GM19324 (cell line): ENCODE measurements around the gene DNASE1L1.

Experiments
- ATAC-seq: cut with Tn5 transposase; IDR thresholded peaks from one replicate; pipeline ENCODE4 v1.9.1; 2021; ENCODE audit warnings: mild to moderate bottlenecking, moderate library complexity; ENCODE audit not compliant: unreplicated experiment, low FRiP score

Gene DNASE1L1

DNA sequence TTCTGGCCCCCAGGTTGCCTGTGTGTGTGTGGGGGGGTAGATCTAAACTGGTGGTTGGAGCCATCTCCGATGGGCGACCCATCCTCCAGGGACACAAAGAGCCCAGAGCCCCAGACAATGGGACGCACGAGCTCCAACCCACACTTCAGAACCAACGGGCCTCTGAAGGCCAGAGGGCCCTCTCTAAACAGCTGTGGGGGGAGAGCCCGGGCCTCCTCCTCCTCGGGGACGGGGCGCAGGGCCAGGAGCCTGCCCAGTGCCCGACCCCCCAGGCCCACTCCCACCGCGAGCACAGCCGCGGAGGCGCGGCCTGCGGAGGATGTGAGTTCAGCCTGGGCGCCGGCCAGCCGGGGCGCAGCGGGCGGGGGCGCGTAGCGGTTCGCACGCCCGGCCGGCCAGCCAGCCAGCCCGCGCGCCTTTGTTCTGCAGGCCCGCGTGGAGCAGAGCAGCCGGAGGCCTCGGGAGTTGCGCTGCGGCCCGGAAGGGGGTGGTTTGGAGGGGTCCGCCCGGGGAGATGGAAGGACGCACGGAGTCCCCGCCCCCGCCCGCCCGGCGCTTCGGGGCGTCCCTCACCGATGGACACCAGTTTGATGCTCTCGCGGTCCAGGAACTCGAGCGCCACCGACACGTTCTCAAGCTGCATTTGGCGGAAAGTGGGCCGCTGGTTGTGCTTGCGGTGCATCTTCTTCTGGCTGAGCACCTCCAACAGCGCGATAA is 38.6 kb downstream of the DNASE1L1 start:
- ATAC-seq = peak; percentile 2

DNA sequence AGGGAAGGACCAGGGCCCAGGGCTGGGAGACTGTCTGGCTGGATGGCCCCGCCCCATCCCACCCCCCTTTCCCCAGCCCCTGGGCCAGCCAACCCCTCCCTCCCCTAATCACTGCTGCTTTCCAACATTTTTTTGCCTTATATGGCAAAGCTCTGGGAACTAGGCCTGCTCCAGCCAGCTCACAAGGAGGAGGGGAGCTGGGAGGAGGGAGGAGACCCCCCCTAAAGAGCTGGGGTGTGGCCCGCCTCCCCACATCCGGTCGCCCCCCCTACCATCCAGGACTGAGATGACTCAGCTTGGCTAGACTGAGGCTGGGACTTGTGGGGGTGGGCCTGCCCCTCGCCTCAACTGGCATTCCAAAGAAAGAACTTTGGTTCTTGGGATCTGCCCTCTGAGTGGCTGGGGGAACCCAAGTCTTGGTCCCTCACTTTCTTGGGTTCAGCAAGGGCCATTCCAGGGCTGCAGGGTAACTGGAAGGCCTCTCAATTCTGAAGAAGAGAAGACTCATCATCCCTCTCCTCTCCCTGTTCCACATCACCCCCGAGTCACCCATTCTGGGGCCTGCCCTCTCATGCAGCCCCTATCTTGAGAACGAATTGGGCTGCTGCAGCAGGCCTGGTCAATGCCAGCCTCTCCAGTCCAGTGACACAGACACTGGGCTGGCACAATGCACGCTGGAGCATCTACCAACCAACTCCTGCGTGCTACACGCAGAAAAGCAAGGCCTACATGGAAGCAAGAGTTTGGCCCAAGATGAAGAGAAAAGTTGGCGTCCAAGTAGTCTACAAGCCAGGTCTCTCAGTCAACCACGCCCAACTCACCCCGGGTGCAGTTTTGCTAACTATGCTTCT is 39.4 kb downstream of the DNASE1L1 start:
- no peak for ATAC-seq

DNA sequence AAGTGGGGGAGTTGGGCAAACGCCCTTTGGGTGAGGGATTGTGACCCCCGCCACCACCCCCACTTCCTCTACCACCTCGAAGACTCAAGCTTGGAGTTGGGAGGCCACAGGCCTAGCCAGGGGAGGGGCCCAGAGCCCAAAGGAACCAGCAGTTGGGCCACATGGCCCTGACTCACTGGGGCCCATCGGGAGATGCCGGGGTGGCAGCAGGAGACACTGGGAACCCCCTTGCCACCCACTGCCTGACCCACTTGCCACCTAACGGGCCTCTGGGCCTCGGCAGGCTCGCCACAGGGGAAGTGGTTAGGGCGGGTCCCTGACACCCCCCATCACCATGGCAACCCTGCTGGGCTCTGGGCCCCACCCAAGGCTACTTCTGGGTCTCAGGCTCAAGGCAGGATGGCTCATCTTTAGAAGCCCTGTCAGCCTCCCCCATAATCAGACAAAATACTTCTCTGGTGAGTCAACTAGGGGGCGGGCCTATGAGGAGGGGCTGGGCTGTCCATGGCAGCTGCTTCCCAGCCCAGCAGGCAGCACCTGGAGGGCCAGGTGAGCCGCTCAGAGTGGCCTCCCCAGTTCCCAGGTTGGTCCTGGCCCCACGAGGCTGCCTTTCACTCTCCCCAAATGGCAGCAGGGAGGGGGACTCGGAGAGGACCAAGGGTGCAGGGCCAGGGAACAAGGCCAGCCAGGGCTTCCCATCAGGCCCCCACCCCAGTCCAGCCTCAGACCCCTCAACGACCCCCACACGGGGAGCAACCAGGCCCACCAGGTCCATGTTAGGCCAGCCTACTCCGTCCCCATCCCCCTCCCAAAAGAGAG is 40.2 kb downstream of the DNASE1L1 start:
- no peak for ATAC-seq

DNA sequence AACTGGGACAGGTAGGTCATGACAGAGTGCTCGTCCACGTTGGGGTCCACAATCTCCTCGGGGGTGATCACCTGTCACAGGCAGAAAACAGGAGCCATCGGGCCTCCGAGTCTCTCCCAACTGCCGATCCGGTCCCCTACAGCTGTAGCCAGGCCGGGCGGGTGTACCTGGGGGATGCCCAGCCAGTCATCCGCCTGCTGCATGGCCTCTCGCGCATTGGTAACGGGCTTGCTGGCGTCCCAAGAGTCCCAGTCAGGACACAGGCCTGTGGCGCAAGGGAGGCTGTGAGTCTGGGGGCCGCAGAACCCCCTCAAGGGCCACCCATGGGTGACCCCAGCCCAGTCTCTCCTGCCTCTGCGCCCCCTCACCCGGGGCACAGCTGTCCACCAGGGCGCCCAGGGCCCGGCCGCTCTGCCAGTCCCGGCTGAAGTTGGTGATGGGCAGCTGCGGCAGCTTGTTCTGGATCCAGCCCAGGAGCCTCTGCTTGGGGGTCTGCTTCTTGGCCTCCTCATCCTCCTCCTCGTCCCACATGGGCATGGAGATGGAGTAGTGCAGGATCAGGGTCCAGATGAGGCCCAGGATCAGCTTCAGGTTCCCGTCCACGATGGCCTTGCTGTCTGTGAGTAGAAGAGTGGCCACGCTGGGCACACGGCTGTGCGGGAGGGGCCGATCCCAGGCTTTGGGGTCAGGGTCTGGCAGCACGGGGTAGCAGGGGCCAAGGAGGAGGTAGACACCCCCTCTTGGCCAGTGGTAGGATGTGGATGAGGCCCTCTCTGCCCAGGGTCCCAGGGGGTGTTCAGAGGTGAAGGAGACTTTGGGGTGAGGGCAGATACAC is 41.4 kb downstream of the DNASE1L1 start:
- no peak for ATAC-seq

DNA sequence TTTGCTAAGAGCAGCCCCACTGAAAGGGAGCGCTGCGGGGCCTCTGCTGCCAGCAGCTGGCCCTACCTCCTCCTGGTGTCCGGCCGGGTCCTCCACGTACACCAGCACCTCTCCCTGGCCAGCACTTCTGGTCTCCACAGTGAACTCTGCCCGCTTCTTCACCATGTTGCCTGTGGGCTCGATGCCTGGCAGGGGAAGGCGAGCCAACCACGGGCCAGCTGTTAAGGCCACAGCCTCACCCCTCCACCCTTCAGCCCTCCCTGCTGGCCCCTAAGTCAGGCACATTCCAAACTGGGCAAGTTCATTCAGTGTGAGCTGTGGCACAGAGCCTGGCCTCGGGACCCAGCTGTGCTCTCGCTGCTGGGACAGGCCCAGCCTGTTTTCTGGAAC is 42.4 kb downstream of the DNASE1L1 start:
- ATAC-seq = no peak

DNA sequence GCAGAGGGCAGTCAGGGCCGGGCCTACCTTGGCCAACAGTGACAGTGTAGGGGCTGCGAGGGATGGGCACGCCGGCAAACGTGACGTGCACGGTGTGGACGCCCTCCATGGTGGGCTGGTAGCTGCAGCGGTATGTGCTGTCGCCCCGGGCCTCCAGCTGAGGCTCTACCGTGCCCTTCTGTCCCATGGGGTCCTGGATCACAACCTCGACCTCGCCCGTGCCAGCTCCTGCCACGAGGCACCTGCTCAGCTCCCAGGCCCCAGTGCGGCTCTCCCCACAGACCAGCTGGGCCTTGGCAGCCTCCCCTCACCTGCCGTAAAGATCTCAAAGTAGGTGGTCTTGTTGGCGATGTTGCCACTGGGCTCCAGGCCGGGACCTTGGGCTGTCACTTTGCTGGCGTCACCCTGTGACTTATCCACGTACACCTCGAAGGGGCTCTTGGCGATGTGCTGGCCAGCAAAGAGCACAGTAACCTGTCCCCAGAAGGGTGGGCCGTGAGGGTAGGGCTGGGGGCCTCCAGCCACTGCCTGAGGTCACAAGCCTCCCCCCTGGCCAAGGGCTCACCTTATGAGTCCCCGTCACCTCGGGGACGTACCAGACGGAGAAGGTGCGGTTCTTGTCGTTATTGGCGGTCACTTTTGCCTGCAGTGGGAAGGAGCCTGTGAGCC is 42.9 kb downstream of the DNASE1L1 start:
- ATAC-seq = no peak

DNA sequence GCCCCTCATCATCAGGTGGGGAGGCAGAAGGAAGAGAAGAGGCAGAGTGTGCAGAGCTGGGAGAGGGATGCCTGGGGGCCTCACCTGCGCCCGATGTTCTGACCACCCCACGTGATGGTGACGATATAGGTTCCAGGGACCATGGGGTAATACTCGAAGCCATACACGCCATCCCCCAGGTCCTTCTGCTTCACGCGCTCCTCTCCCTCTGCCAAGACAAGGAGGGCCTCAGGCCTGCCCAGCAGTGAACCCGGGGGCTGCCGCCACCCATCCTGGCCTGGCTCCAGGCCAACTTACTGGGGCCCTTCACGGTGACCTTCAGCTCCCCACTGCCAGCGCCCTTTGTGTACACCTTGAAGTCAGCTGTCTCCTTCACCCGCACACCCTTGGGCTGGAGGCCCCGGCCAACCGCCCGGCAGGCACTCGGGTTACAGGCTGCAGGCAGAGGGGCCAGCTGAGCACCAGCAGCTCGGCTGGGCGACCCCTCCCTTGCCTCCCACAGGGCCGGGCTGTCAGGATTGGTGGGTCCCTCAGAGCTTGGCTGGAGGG is 43.9 kb downstream of the DNASE1L1 start:
- no peak for ATAC-seq

DNA sequence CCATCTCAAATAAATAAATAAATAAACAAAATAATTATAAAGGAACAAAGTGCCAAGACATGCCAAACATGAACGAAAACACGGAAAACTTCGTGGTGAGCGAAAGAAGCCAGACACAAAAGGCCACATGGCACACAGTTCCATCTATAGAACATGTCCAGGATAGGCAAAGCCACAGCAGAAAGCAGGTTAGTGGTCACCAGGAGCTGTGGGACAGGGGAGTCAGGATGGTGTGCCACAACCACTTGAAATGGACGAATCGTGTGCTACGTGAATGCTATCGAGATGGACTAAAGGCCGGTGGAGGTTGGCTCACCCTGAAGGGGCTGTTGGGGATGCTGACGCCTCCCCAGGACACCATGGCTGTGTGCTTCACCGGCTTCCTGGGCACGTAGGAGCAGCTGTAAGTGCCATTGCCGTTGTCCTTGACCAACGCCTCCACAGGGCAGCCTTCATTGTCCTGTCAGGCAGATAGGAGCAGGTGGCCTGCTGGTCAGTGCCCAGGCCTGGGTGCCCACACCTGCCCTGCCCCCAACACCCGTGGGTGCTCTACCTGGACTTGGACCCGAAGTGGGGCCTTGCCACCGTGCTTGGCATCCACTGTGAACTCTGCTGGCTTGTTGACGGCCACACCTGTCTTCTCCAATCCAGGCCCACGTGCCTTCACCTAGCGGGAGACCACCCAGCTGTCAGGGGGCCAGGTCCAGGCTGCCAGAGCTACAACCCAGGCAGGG is 45.2 kb downstream of the DNASE1L1 start:
- ATAC-seq = no peak

DNA sequence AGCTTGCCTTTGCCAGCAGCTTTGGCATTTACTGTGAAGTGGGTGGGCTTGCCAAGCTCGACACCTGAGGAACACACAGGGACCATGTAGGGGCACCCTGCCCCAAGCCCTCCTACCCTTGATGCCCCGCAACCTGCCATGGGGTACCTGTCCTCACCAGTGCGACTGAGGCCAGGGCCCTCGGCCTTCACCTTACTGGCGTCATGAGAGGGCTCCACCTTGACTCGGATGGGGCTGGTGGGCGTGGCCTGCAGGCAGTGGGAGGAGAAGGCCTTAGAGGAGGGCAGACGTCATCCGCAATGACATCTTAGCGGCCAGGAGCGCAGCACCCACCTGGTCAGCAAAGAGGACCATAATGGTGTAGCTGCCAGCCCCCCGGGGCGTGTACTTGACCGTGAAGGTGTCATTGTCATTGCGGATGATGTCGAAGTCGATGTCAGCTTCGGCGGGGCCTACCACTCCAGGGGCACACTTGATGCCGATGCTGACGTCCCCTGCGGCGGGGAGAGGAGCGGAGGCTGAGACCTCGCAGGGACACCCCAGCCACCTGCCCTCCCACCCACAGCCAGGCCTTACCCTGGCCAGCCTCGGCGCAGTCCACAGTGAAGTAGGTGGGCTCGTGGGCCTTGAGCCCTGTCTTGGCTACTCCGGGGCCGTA is 46.8 kb downstream of the DNASE1L1 start:
- ATAC-seq = no peak

DNA sequence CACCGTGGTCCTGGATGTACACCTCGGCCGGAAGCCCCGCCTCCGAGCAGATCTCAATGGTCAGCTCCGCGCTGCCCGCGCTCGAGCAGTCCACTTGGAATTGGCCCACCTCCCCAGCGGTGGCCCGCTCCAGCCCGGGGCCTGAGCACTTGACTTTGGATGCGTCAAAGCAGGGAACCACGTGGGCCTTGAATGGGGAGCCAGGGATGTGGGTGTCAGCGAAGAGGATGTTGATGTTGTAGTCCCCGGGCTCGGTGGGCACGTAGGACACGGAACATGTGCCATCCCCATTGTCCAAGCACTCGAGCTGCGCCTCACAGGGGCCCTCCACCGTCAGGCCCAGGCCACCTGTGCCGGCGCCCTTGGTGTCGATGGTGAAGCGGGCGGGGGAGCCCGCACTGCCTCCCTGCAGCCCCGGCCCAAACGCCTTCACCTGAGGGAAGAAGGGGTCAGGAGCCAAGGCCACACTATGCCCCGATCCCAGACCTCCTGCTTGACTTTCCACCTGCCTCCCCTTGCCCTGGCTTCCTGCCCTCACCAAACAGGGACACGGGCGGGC is 48.8 kb downstream of the DNASE1L1 start:
- ATAC-seq = no peak

DNA sequence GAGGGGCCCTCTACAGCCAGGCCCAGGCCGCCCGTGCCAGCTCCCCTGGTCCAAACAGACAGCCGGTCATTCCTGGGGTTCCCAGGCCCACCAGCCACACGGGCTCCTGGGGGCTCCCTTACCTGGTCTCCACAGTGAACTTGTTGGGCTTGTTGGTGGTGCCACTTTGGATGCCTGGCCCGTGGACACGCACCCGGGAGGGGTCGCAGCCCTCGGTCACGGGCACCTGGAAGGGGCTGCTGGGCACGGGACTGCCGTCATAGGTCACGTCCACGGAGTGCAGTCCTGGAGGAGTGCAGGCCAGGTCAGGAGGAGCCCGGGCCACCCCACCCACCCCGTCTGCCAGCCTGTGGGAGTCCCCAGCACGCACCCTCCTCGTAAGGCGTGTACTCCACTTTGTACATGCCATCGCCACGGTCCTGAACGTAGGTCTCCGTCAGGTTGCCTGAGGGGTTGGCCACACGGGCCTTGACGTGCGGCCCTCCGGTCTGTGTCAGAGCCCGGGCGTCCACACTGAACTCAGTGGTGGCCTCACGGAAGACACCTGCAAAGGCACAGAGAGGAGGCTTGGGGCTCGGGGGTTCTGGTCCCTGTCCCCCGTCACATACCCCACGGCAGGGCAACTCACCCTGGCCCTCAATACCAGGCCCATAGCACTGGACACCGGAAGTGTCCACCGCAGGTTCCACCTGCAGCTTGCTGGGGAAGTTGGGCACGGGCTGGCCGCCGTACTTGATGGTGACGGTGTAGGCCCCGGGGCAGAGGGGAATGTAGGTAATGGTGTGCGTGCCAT is 49.5 kb downstream of the DNASE1L1 start:
- no peak for ATAC-seq

DNA sequence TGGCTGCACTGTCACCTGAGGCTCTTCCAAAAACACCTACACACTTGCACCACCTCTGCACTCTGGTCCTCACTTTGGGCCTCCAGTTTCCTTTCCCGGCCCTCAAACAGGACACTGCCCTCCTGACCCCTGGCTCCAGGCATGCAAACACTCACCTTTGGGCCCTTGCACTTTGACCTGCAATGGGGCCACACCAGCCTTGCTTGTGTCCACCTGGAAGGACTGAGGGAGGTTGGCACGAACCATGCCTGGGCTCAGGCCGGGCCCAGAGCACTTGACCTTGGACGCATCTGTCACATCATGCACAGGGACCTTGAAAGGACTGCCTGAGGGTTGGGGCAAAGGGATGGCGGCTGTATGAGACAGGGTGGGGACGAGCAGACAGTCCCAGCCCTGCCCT is 50.2 kb downstream of the DNASE1L1 start:
- ATAC-seq = no peak

DNA sequence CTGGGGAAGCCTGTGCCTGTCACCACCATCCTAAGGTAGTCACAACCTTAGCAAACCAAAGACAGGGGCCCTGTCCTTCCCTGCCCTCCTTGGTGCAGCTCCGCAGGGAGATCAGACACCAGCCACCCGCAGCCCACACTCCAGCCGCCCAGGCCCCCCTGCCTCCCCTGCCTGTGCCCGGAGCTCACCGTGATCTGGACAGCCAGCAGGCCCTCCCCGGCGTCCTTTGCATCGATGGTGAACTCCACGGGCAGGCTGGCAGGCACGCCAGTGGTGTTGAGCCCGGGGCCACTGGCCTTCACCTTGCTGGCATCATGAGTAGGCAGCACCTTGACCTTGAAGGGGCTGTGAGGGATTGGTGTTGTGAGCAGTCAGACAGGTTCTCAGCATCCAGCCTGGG is 51.0 kb downstream of the DNASE1L1 start:
- no peak for ATAC-seq

DNA sequence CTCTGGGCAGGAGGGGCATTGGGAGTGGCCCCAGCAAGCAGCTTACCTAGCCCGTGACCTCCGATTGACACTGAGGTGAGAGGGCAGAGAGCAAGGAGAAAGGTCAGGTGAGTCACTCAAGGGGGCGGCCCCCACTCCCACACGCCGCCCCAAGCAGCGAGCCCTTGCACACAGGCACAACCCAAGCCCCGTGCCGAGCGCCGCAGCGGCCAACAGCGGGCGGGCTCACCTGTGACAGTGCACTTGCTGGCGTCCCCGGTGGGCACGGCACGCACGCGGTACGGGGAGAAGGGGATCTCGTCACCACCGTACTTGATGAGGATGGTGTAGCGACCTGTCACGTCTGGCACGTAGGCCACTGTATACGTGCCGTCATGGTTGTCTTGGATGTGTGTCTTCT is 51.8 kb downstream of the DNASE1L1 start:
- no peak for ATAC-seq

DNA sequence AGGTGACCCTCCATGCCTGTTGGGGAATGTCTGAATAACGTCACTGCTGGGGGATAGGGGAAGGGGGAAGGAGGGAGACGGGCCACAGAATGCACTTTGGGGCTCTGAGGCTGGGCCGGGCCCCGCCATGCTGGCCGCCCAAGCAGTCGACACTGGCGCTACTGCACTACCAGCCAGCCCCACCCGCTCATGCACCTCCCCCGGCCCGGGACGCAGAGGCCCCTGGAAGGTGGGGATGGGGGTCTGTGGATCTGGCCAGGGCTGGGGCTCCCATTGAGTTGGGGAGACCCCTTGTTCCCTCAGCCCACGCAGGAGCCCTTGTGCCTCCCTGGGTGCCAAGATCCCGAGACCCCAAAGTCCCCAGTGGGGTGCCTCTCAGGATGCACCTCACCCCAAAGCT is 52.5 kb downstream of the DNASE1L1 start:
- ATAC-seq = no peak

DNA sequence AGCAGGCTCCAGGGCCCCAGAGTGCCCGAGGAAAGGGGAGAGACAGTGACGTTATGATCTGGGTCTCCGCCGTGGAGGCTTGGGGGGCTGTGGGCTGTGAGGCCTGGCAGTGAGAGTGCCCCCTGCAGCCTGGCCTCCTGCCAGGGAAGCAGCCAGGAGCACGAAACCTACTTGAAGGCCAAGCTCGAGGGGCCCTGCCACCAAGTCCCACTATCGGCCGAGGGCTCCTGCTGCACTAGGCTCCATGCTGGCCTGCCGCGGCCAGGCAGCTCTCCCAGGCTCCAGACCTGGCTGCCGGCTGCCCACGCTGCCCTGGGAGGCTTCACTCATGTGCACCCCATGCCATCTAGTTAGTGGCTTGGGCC is 53.3 kb downstream of the DNASE1L1 start:
- no peak for ATAC-seq

DNA sequence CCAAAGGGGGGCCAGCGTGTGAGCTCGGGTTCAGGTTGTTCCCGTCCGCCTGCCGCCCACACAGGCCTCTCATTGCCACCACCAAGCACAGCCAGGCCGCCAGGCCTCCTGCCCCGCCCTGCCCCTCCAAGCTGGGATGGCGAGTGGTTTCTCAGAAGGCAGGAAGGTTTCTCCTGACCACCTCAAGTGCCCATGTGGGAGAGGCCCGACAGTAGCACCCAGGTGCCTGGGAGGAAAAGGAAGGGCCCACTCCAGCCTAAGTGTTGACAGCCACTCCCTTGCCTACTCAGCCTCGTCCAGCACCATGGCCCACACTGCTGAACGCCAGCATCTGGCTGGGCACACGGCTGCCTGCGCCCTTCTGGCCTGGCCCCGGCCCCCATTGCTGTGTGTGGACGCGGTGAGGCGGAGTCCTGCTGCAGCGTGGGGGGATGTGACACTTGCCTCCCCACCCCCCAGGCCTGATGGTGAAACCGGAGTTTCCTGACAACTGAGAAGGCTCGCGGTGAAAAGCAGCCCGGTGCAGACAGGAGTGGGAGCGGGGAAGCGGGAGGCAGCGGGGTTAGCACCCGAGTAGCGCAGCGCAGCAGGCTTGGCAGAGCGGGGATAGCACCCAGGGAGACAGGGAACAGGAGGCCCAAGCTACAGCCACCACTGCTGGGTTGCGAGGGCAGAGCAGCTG is 53.8 kb downstream of the DNASE1L1 start:
- no peak for ATAC-seq
